GM13976 (cell line): ENCODE measurements around the gene GALNT2.

Experiments used
- DNase-seq: peaks from one replicate; pipeline ENCODE4 v3.0.0; 2012; ENCODE audit warnings: low spot score
- CTCF ChIP-seq: IDR thresholded peaks from 2 replicates; pipeline ENCODE4 v1.5.1; 2012; ENCODE audit warnings: borderline replicate concordance, mild to moderate bottlenecking; ENCODE audit not compliant: insufficient read depth; ENCODE audit errors: extremely low read depth, missing control alignments, control extremely low read depth
- in situ Hi-C: fragments of 300-500 bp; cut with MboI; formaldehyde crosslinking; loops from one replicate; pipeline ENCODE4 v1.12.0; 2022; ENCODE audit warnings: low sequenced_read_pairs, mixed read lengths, inconsistent platforms; ENCODE audit not compliant: unreplicated experiment

GALNT2 gene

GRCh38 chr1:230236301-230237008 lies 169.4 kb downstream of the GALNT2 start:
- DNase-seq = no peak
- in situ Hi-C loops = no loop called here
- no peak for TF ChIP-seq CTCF

- in situ Hi-C loops = no loop called here
- no peak for TF ChIP-seq CTCF
- no peak for DNase-seq
These were observed 170.0 kb downstream of the GALNT2 start for GRCh38 chr1:230237009-230237370.

GRCh38 chr1:230237805-230238204 lies 170.8 kb downstream of the GALNT2 start:
- in situ Hi-C loops = no loop called here
- DNase-seq = no peak
- TF ChIP-seq CTCF = no peak

- no peak for DNase-seq
- TF ChIP-seq CTCF = no peak
- in situ Hi-C loops = no loop called here
These were observed 173.5 kb downstream of the GALNT2 start for GRCh38 chr1:230240446-230241086.

GRCh38 chr1:230242326-230242725 lies 175.3 kb downstream of the GALNT2 start:
- TF ChIP-seq CTCF = no peak
- in situ Hi-C loops = no loop called here

GRCh38 chr1:230243146-230243545 lies 176.1 kb downstream of the GALNT2 start:
- DNase-seq = no peak
- no peak for TF ChIP-seq CTCF
- in situ Hi-C loops = no loop called here

More at GRCh38 chr1:230242326-230242725, 175.3 kb downstream of the GALNT2 start:
- no peak for DNase-seq
